ENCODE results near the gene OR2A1.
"Not testable (repeated sequence)": the region's sequence is repeated elsewhere in the genome, so short reads cannot be mapped to it uniquely, and the experiment has no call there.

Gene OR2A1, protein sequence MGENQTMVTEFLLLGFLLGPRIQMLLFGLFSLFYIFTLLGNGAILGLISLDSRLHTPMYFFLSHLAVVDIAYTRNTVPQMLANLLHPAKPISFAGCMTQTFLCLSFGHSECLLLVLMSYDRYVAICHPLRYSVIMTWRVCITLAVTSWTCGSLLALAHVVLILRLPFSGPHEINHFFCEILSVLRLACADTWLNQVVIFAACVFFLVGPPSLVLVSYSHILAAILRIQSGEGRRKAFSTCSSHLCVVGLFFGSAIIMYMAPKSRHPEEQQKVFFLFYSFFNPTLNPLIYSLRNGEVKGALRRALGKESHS

DNA sequence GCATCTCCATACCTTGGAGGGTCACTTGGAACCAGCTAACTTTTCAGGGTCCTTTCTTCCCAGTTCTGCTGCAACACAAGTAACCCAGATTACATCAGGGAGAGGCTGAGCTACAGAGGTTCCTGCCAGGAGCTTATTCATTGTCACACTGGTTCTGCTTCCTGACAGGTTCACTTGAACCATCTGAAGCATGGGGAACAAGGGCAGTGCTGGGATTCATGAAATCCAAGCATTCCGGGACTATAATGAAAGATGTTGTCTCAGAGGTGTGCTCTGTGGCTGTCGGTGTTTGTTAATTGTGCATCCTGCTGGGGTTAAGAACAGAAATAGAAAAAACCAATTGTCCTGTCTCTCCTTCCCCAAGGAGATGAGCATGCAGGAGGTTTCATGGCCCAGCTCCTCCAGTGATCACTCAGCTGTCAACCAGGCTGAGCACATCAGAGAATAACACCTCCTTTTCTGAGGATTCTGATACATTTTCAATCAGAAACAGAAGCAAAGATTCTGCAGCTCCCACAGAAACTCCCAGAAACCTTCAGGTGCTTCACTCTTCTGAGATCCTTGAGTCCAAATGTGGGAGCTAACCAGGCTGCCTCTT lies at the start of gene OR2A1:
Gene OR2A1 (plus strand): TSS at position 548 of the 598 bp plus-strand sequence. CDS start 5,706 bp downstream, outside the sequence.
- DNase-seq: not testable (repeated sequence)

DNA sequence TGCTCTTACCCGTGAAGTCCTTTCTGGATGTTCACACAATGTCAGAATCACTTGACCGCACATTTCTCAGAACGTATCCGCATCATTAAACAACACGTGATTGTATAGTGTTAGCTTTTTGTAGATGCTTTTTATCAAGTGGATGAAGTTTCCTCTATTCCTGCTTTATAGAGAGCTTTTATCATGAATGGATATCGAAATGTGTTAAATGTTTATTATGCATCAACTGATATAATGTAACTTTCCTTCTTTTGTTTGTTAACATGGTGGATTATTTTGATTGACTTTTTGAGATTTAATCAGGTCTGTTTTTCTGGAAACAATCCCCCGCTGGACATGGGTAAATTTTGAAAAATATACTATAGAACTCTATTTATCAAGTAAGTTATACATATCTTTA lies 47.5 kb upstream of the OR2A1 start, which contains the start of gene OR2A7:
Gene OR2A7 (minus strand): TSS at position 101 of the 400 bp plus-strand sequence. CDS start 5,164 bp downstream, outside the sequence.
- not testable (repeated sequence) for DNase-seq

DNA sequence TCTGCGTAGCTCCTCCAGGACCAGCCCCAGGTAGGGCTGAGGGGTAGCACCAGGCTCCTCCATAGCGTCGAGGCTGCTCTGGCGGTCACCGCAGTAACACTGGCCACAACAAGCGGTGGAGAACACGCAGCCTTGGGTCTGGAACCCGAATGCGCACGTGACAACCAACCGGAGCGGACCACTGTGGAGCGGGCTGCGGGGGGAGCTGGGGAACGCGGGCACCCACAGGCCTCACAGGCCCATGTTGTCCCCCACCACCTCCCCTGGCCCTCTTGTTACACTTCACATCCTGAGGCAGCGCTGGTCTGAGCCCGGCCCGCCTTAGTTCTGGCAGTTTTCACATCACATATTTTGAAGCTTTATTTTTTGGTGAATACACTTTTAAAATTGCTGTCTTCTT lies 43.0 kb upstream of the OR2A1 start, which contains the start of gene CTAGE8:
Gene CTAGE8 (minus strand): TSS at position 101 of the 400 bp plus-strand sequence. CDS start 38 bp downstream, at position 63.
- not testable (repeated sequence) for DNase-seq

DNA sequence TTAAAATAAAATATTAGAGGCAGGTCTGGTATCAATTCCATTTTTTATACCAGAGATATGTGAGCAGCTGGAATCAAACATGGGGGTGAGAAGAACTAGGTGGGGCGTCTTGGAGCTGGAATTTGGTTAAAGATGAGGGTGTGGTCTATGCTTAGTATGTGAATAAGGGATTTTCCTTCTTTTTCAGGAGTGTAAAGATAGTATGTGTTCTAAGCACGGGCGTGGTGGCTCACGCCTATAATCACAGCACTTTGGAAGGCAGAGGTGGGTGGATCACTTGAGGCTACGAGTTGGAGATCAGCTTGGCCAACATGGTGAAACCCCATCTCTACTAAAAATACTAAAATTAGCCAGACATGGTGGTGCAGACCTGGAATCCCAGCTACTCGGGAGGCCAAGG lies 36.9 kb upstream of the OR2A1 start:
- DNase-seq: not testable (repeated sequence)

DNA sequence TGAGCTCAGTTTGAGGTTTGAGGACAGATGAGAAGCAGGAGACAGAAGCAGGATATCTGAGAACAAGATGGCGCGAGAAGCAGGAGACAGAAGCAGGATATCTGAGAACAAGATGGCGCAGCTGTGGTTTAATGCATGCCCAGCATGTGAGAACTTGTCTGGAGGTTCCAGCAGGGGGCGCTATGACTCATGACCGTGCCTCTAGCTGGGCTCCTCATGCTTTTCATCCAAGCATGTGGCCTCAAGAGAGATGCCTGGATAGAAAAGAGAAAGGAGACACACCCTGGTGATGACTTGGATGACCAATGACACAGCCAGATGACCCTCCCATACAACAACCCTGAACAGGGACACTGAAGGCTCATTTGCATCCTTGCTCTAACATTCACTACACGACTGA lies 32.2 kb upstream of the OR2A1 start:
- not testable (repeated sequence) for DNase-seq

DNA sequence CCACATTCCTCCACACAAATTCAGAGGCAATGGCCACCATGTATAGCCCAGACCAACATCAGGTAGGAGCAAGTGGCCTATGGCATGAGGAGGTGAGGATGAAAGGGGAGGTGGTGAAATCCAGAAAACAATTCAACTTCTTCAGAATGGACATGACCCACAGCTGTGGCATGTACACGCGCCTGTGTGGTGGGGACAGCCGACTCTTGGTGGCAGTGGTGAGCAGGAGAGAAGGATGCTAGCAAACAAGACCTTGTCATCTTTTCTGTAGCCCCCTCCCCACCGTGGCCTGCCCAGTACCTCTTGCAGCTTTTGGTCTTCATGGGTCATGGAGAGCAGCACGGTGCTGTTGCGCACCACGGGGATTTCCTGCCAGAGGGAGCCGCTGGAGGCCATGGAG lies 30.2 kb upstream of the OR2A1 start:
- DNase-seq: not testable (repeated sequence)

DNA sequence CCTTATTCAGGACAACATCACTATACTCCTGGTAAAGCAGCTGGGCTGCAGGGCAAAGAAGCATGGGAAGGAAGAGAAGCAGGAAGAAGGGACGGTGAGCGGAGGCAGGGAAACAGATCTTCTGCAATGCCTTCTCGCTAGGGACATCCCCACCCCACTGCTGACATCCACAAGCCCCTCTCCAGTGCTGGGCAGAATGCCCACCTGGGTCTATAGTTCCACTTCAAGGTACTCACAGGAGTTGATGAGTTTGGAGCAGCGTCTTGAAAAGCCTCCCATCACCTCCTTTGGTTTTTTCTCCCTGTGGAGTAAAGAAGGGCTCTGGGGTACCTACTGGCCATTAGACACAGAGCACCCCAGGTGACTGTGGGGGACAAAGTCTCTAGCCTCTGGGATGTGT lies 29.7 kb upstream of the OR2A1 start:
- DNase-seq: not testable (repeated sequence)

DNA sequence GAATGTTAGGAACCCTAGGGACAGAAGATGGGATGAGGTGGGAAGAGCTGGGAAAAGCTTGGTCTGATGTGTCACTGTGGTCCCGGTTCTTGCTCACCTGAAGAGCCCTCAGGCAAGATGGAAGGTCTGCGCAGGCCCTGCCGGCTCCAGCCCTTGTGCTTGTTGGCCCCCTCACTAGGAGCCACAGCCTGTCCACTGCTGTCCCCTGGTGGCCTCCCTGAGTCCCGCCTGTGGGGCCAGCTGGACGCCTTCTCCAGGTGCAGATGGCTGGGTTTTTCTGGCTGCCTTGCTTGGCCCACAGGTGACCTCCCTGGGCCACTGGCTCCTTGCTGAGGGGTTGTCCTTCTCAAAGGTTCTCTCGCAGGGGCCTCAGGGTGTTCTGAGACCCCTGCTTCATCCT lies 28.5 kb upstream of the OR2A1 start:
- not testable (repeated sequence) for DNase-seq

DNA sequence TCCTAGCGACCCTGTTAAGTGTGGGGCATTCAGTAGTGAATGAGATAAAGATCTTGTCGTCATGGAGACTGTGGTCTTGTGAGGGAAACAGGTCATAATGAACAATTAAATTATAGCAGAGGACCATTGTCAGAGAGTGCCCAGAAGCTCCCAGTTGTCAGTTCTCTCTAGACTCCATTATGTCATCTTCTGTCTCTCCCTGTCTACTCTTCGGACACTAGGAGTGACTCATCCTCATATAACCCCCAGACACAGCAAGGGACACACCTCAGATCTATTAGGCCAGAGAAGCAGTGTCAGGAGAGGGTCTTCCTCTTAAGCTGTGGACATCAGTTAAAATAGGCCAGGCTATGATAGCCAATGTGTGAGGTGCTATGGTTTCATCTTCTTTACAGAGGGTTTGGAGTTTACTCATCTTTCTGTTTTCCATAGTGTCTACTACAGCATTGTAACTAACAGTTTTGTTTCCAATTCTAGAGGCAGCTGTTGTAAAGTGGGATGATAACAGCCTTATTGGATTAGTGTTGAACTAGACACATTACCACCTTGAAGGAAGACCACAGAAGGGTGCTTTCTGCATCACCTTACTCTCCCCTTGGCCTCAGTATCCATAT lies 24.9 kb upstream of the OR2A1 start:
- DNase-seq: not testable (repeated sequence)

DNA sequence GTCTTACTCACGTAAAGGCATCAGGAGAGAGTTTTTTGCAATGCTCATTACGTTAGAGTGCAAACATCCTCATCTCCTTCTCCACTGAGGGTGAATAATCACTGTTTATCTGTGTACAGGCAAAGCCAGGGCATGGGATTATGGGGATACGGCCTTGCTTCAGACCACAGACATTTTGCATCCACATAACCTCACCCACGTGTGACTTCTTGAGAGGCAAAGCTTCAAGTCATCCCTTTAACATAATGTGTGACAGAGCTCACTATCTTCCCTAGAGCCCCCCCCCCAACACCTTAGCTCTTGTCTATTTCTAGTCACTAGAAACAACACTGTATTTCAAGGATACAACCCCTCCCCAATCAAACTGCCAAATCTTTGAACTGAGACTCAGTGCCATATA lies 20.6 kb upstream of the OR2A1 start:
- DNase-seq: not testable (repeated sequence)

DNA sequence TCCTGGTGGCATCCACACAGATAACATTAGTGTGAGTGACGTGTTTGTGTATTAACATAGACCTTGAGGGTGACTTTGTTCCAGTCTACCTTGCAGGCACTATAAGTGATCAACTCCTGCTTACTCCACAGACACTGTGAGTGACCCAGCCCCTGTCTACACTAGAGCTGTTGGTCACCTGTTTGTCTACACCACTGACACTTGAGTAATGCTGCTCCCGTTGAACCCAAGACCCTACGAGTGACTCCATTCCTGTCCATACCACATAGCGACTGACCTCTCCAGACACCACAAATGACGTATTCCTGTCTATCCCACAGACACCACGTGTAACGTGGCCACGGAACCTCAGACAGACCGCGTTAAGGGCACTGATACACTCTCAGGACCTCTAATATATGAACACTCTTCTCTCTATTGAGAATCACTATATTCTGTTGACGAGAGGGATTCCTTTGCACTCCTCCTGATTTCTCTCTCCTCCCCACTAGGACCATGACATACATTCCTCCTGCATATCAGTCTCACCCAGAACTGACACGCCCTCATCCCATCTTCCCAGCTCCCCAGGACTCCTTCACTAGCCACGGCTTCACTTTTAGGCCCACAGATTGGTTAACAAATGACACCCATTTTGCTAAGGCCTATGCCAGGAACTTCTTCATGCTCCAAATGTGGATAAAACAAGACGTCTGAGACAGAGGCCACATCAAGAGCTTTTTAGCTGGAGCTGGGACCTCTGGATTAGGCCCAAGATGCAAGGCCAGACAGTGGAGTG lies 19.6 kb upstream of the OR2A1 start:
- not testable (repeated sequence) for DNase-seq

DNA sequence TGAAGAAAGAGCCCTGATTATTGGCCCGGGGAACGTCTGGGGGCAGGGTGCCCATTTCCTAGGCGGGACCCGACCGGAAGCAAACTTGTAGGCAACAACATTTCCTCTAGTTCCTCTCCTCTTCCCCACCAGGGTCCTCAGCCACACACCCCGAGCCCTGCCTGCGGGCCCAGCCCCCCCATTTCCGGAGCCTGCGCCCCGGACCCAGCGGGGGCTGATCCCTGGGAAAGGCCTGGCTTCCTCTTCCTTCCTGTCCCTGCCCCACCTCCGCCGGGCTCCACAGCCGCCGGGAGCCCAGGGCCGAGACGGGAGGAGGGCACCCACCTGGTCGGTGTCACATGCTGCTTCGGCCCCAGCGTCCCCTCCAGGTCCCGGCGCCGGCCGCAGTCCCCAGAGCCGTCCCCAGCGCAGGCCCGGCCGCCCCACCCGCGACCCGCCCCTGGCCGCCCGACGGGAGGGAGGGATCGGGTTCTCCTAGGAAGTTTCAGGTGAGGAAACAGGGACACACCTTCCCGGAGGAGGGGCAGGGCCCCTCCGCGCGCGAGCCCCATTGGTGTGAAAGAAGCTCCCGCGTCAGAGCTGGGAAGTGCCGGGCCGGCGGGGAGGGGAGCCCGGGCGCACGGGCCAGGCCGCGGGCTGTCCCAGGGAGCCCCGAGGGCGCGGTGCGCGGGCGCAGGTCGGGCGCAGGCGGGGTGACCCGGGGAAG lies 18.3 kb upstream of the OR2A1 start:
- DNase-seq: not testable (repeated sequence)

DNA sequence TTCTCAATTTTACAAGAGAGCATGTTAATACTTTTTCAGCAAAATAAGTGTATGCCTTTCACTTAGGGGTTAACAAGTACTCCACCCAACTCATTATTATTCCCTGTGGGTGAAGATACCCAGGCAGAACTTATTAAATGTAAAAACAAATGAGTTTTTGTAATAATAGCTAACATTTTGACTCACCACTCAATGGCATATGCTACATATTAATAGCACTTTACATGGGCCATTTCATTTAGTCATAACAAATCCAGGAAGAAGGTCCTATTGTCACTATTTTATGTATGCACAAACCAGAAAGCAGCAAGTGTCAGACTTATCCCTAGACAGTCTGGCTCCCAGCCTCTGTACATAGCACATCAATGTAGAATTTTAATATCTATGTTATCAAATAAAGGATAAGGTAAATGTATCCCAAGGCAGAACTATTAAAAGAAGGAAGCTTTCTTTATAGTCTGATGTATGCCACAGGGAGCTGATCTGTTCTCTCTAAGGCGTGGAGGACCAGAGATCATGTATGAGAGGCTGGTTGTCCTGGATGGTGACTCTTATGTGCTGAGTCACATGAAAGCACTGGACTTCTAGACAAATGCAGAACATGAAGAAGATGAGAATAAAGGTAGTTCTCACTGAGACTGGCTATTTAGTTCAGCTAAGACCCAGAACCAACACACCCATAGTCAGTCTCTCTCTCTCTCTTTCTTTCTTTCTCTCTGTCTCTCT lies 9.5 kb upstream of the OR2A1 start:
- not testable (repeated sequence) for DNase-seq

DNA sequence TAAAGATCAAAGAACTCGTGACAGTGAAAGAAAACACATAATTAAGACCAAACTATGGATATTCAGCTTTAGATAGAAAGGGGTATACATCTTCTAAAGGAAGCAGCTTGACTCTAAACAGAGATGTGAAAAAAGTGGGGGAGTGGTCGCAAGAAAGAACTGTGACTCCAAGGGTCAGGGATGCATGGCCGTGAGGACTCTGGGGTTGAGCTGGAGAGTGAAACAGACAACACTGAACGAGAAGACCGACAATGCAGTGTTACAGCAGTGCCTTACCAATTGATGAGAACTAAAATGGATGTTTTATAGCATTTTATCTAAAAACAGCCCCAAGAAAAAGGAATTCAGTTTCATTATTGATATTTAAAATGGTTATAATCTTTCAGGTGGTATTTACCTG lies 8.6 kb upstream of the OR2A1 start:
- not testable (repeated sequence) for DNase-seq

DNA sequence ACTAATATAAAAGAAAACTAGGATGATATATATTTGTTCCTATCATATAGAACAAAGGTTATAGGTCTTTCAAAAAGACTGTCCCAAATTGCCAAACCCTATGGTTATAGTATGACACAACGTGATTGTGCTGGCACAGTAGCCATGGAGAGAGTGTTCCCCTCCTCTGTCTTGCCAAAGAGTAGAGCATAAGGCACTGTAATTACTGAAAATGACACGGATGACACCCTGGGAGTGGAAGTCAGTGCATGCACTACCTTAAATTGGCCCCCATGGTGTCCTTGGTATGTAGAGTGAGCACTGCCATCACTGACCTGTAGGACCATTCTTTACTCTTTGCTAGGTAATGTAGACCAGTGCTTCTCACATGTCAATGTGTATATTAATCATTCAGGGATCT lies 7.1 kb upstream of the OR2A1 start:
- DNase-seq: not testable (repeated sequence)

DNA sequence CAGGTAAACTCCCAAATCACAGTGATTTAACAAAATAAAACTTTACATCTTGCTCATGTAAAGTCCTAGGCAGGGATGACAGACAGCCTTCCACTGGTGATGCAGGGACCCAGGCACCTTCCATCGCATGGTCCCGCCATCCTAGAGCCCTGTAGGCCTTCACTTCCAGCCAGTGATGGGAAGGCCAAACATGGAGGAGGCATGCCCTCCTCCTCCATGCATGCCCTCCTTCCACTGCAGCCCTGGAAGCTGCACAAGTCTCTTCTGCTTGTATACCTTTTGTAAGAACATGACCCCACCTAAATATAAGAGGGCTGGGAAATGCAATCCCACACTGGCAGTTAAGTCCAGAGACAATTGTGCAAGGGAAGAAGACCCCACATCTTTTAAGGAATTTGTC lies 2.5 kb upstream of the OR2A1 start:
- not testable (repeated sequence) for DNase-seq

DNA sequence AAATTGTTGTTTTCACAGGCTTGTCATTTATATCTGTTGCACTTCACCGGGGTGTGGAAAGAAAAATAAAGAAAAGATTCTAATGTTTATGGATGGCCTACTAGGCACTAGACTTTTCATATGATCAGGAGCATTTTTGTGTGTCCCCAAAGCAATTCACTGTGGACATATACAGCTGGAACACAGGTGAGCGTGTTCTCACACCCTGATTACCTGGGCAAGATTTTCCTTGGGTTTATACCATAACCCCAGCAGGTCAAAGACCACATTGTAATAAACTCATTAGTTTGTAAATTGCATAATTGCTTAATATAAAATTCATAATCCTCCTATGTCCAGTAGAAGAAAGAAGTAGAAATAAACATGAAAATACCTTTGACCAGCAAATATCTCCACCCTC lies 1.0 kb upstream of the OR2A1 start:
- DNase-seq: not testable (repeated sequence)

DNA sequence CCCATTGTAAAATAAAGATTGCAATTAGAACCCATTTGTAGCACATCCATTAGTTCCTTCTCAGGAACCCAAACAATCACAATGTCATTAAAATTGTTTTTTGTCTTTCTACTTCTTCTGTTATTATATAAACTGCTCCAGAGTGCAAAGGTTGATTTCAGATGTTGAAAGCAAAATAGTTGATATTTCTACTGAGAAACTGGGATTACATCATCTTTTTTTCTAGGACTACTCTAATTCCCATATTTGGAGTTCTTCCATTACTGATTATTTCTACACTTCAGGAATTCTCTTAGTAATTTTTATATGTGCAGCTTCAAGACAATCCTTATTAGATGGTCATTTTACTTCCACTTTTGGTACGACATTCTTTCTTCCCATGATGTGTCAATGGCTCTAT lies 5.3 kb downstream of the OR2A1 start:
- DNase-seq: not testable (repeated sequence)

DNA sequence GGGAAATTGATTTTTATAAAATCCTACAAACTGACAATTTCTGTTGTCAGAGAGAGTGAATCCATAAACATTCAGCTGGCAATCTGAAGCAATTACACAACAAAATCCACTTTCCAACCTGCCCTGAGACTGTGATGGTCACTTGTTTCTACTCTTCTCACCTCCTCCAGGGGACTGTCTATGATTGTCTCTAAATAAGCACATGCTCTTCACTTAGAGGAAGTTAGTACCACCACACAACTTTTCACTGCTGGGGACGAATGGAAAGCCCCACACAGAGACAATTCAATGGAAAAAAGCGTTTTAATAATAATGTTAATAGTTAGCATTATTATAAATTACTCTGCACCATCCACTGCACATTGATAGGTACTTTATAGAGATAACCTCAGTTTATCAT lies 7.3 kb downstream of the OR2A1 start:
- not testable (repeated sequence) for DNase-seq

DNA sequence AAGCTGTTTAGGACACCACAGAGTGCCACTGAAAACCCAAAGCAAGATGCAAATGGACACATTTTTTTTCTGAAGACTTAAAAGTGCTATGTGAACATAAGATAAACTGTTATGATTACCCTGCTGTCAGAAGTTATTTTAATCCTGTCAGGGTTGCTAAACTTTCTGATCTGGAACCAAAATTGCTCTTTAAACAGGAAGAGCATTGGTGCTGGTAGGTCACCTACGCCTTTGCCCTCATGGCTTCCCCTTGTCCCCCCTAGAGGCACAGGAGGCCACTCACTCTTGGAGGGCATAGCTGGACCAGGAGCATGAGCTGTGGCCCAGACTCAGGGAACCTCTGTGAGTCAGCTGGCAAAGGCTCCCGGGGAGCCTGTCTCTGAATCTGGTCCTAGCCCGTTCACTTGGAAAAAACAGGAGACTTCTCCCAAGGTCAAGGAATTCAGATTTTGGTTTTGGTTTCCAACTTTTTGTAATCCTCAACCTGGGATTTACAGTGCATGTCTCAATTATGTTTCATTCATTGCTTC lies 9.5 kb downstream of the OR2A1 start:
- DNase-seq: not testable (repeated sequence)

DNA sequence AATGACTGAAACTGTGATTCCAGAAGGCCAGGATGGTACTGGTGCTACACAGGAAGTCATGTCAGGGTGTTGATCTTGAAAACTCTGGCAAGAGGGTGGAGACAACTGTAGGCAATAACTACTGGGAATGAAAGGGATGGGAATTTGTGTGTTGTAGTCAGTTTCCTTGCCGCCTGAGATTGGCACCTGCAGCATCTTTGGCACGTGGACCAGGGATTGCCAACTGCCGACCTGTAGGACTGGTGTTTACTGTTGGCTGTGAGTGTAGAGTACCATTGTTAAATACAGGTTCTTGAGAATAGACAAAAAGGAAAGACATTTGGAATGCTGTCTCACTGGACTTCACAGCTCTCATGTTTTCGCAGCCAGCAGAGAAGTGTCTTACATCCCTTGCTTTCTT lies 11.1 kb downstream of the OR2A1 start:
- not testable (repeated sequence) for DNase-seq
